Endodermal cell (in vitro differentiated cells): ENCODE measurements around the gene FAIM2. TPM values are rescaled to one million over a fixed set of nuclear protein-coding genes. Genes with fewer than 3 reads are reported as not detected.

Experiments used
- DNase-seq: peaks from one replicate; pipeline ENCODE4 v3.0.0-alpha.2; 2017
- H3K27ac ChIP-seq: 2 replicates; pipeline ENCODE4 v1.5.1; 2013; ENCODE audit warnings: mild to moderate bottlenecking, low read depth, low read length, moderate library complexity
- H3K27me3 ChIP-seq: 2 replicates; pipeline ENCODE4 v1.6.1; 2013; ENCODE audit warnings: mild to moderate bottlenecking, low read length, moderate library complexity; ENCODE audit not compliant: insufficient read depth, control insufficient read depth, poor library complexity, severe bottlenecking
- H3K36me3 ChIP-seq: 2 replicates; pipeline ENCODE4 v1.7.0; 2013; ENCODE audit warnings: mild to moderate bottlenecking, low read length, moderate library complexity; ENCODE audit not compliant: control insufficient read depth, insufficient read depth
- H3K4me1 ChIP-seq: one replicate; pipeline ENCODE4 v1.7.0; 2013; ENCODE audit warnings: low read length; ENCODE audit not compliant: control insufficient read depth, insufficient read depth
- H3K4me3 ChIP-seq: 2 replicates; pipeline ENCODE4 v1.5.1; 2013; ENCODE audit warnings: mild to moderate bottlenecking, low read length, moderate library complexity
- H3K9ac ChIP-seq: 2 replicates; pipeline ENCODE4 v1.6.1; 2013; ENCODE audit warnings: mild to moderate bottlenecking, low read length, moderate library complexity; ENCODE audit not compliant: poor library complexity, severe bottlenecking; ENCODE audit errors: extremely low read depth
- H3K9me3 ChIP-seq: 2 replicates; pipeline ENCODE4 v1.6.1; 2013; ENCODE audit warnings: mild to moderate bottlenecking, low read length, moderate library complexity; ENCODE audit not compliant: control insufficient read depth
- H3K27ac Mint-ChIP-seq: 2 replicates; pipeline ENCODE4 v1.8.0; 2020; ENCODE audit warnings: mixed read lengths
- H3K27me3 Mint-ChIP-seq: 2 replicates; pipeline ENCODE4 v1.8.0; 2021; ENCODE audit warnings: mild to moderate bottlenecking, mixed read lengths; ENCODE audit not compliant: insufficient read depth
- H3K36me3 Mint-ChIP-seq: 2 replicates; pipeline ENCODE4 v1.8.0; 2020; ENCODE audit warnings: low read depth, mixed read lengths
- H3K4me1 Mint-ChIP-seq: 2 replicates; pipeline ENCODE4 v1.8.0; 2020; ENCODE audit warnings: mixed read lengths
- H3K4me3 Mint-ChIP-seq: 2 replicates; pipeline ENCODE4 v1.8.0; 2020; ENCODE audit warnings: mild to moderate bottlenecking, moderate library complexity, mixed read lengths
- H3K9me3 Mint-ChIP-seq: 2 replicates; pipeline ENCODE4 v1.8.0; 2020; ENCODE audit warnings: mild to moderate bottlenecking, mixed read lengths
- CTCF ChIP-seq: fragments of 200-600 bp; sonication (generic); conservative IDR thresholded peaks from 2 replicates; pipeline ENCODE4 v1.5.0; 2021; ENCODE audit warnings: antibody characterized with exemption, mild to moderate bottlenecking
- WGBS, 2 experiments: methylation state at CpG; one replicate each; pipeline versions ENCODE4 v1.1.5 to v1.1.7; 2013; ENCODE audit warnings: missing lambda C conversion rate in 2 of 2, mixed read lengths in 1 of 2; ENCODE audit not compliant: insufficient coverage in 1 of 2, insufficient read length in 1 of 2; 5-methylcytosine and 5-hydroxymethylcytosine counted together
- total RNA-seq, 2 donors: library from RNA; stranded (reverse); fragmentation: NEBNext Ultra II Directional in 1 of 2; extraction: Animal tissue kit (Norgen Biotek cat#: 25700) in 1 of 2; gene quantifications; 2 replicates in 1 of 2; 3 replicates in 1 of 2; pipeline ENCODE4 v1.2.1, GENCODE V29; 2021

The FAIM2 gene
- total RNA-seq, 2 donors from 2014 or later, result not detected

- peaks cover 18% of the 10 kb centered on the region for H3K4me1 Mint-ChIP-seq
- no peaks in the 10 kb centered on the region for H3K36me3 Mint-ChIP-seq
- peaks cover 5% of the 10 kb centered on the region for H3K27me3 Mint-ChIP-seq
- Histone ChIP-seq H3K36me3 (no peaks in the 10 kb centered on the region), H3K9me3 (no peaks in the 10 kb centered on the region), H3K27ac (no peak overlapping the region), H3K9ac (no peak overlapping the region), H3K4me1 (peaks cover 4% of the 10 kb centered on the region), H3K27me3 (no peaks in the 10 kb centered on the region), H3K4me3 (no peak overlapping the region)
- H3K9me3 Mint-ChIP-seq, result no peaks in the 10 kb centered on the region
- 89 to 90% methylated on average over 5 to 6 of the region's 8 CpGs for WGBS, 2 experiments
- no peak for TF ChIP-seq CTCF
- H3K27ac Mint-ChIP-seq, result no peak overlapping the region
- H3K4me3 Mint-ChIP-seq, result no peak overlapping the region
- peak; percentile 35 for DNase-seq
Observed at GRCh38 chr12:49916129-49916919, 12.6 kb upstream of the FAIM2 start.

- H3K27ac Mint-ChIP-seq, result no peak overlapping the region
- no peaks in the 10 kb centered on the region for H3K27me3 ChIP-seq
Observed at GRCh38 chr12:49912345-49913255, 8.9 kb upstream of the FAIM2 start.

More at GRCh38 chr12:49912345-49913255, 8.9 kb upstream of the FAIM2 start:
- Mint-ChIP-seq H3K9me3 (no peaks in the 10 kb centered on the region), H3K36me3 (no peaks in the 10 kb centered on the region), H3K4me3 (no peak overlapping the region), H3K4me1 (peaks cover 32% of the 10 kb centered on the region), H3K27me3 (peaks cover 3% of the 10 kb centered on the region)
- 85 to 91% methylated on average over 10 to 16 of the region's 16 CpGs for WGBS, 2 experiments
- H3K4me1 ChIP-seq, result peaks cover 4% of the 10 kb centered on the region
- H3K36me3 ChIP-seq, result no peaks in the 10 kb centered on the region
- H3K9ac ChIP-seq, result no peak overlapping the region
- TF ChIP-seq CTCF, result no peak
- DNase-seq, result peak; percentile 58
- no peak overlapping the region for H3K27ac ChIP-seq
- H3K4me3 ChIP-seq, result no peak overlapping the region
- no peaks in the 10 kb centered on the region for H3K9me3 ChIP-seq
